ENCODE data around the gene JPH4.
"Not testable (repeated sequence)": the region's sequence is repeated elsewhere in the genome, so short reads cannot be mapped to it uniquely, and the experiment has no call there.

Gene JPH4

DNA sequence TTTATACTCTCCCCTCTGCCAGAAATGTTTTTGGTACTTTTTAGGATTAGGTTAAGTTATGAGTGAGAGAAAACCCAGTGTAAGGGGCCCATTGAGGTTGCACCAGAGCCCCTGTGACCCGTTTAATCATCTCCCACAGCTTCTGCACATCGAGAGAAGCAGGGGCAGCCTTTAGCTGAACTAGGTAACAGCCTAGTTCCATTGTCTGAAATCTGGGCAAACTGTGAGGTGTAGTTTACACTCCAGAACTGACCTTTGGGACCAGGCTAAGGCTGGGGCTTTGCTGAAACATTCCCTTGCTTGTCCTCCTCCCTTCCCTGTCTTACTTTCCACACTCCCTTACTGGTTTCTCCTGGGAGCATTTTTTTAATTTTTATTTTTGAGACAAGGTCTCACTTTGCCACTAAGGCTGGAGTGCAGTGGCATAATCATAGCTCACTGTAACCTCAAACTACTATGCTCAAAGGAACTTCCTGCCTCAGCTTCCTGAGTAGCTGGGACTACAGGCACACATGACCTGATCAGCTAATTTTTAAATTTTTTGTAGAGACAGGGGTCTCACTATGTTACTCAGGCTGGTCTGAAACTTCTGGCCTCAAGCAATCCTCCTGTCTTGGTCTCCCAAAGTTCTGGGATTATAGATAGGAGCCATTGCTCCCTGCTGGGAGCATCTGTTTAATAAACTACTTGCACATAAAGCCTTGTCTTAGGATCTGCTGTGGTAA, 31.7 kb upstream of the JPH4 start:
- H3K9ac ChIP-seq = no peak overlapping the region
- no peaks in the 10 kb centered on the region for H3K4me1 ChIP-seq
- H3K4me3 ChIP-seq (ENCODE audit: low read depth, low read length) = no peak overlapping the region
- H3K27me3 ChIP-seq (ENCODE audit: control insufficient read depth, insufficient read depth, low read length) = no peaks in the 10 kb centered on the region
- H3K4me2 ChIP-seq (ENCODE audit: low read length) = no peak overlapping the region
- no peaks in the 10 kb centered on the region for H3K79me2 ChIP-seq
- H3K27ac ChIP-seq = no peak overlapping the region
- no peaks in the 10 kb centered on the region for H3K9me3 ChIP-seq (ENCODE audit: control insufficient read depth, low read length)
- H2AFZ ChIP-seq = no peak overlapping the region
- TF ChIP-seq CTCF (IDR thresholded peaks at IDR 0.05) = no peak
- no peaks in the 10 kb centered on the region for H3K36me3 ChIP-seq (ENCODE audit: control insufficient read depth, insufficient read depth, low read length)

GRCh38 chr14:23609411-23610089, 31.0 kb upstream of the JPH4 start:
- not testable (repeated sequence) for H3K9ac ChIP-seq; H3K4me1 ChIP-seq; H3K27ac ChIP-seq; H3K36me3 ChIP-seq (ENCODE audit: control insufficient read depth, insufficient read depth, low read length); H3K9me3 ChIP-seq (ENCODE audit: control insufficient read depth, low read length); H3K4me2 ChIP-seq (ENCODE audit: low read length); H3K27me3 ChIP-seq (ENCODE audit: control insufficient read depth, insufficient read depth, low read length); H2AFZ ChIP-seq; H3K4me3 ChIP-seq (ENCODE audit: low read depth, low read length); H3K79me2 ChIP-seq

DNA sequence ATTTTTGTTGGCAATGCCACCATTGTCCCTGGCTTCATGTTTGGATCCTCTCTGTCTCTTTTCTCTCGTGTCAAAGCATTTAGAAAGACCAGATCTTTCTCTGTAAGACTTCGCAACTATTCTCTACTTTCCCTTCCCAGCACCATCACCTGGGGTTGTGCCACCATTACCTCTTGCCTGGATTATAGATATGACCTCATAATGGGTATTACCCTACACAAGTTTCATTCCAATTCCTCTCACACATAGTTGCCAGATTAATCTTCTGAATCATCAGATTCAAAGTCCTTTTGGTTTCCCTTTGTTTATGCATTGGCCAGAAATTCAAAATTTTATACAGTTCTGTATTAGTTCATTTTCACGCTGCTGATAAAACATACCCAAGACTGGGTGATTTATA, 30.4 kb upstream of the JPH4 start:
- TF ChIP-seq CTCF (IDR thresholded peaks at IDR 0.05) = no peak
- Histone ChIP-seq H2AFZ (no peak overlapping the region), H3K4me1 (no peaks in the 10 kb centered on the region), H3K27ac (no peak overlapping the region), H3K4me2 (ENCODE audit: low read length) (no peak overlapping the region), H3K27me3 (ENCODE audit: control insufficient read depth, insufficient read depth, low read length) (no peaks in the 10 kb centered on the region), H3K79me2 (no peaks in the 10 kb centered on the region), H3K4me3 (ENCODE audit: low read depth, low read length) (no peak overlapping the region), H3K36me3 (ENCODE audit: control insufficient read depth, insufficient read depth, low read length) (no peaks in the 10 kb centered on the region), H3K9me3 (ENCODE audit: control insufficient read depth, low read length) (no peaks in the 10 kb centered on the region), H3K9ac (no peak overlapping the region)

GRCh38 chr14:23608454-23608853, 29.9 kb upstream of the JPH4 start:
- no peak overlapping the region for H3K9ac ChIP-seq
- TF ChIP-seq CTCF (IDR thresholded peaks at IDR 0.05) = no peak
- H2AFZ ChIP-seq = no peak overlapping the region
- no peak overlapping the region for H3K27ac ChIP-seq
- no peaks in the 10 kb centered on the region for H3K36me3 ChIP-seq (ENCODE audit: control insufficient read depth, insufficient read depth, low read length)
- no peak overlapping the region for H3K4me2 ChIP-seq (ENCODE audit: low read length)
- no peak overlapping the region for H3K4me3 ChIP-seq (ENCODE audit: low read depth, low read length)
- H3K4me1 ChIP-seq = no peaks in the 10 kb centered on the region
- H3K79me2 ChIP-seq = no peaks in the 10 kb centered on the region
- H3K27me3 ChIP-seq (ENCODE audit: control insufficient read depth, insufficient read depth, low read length) = no peaks in the 10 kb centered on the region
- no peaks in the 10 kb centered on the region for H3K9me3 ChIP-seq (ENCODE audit: control insufficient read depth, low read length)

- H3K27ac ChIP-seq = no peak overlapping the region
- no peak for TF ChIP-seq CTCF (IDR thresholded peaks at IDR 0.05)
- no peak overlapping the region for H2AFZ ChIP-seq
- H3K9me3 ChIP-seq (ENCODE audit: control insufficient read depth, low read length) = no peaks in the 10 kb centered on the region
- no peaks in the 10 kb centered on the region for H3K27me3 ChIP-seq (ENCODE audit: control insufficient read depth, insufficient read depth, low read length)
- H3K4me3 ChIP-seq (ENCODE audit: low read depth, low read length) = no peak overlapping the region
- H3K79me2 ChIP-seq = no peaks in the 10 kb centered on the region
- H3K4me1 ChIP-seq = no peaks in the 10 kb centered on the region
- H3K4me2 ChIP-seq (ENCODE audit: low read length) = no peak overlapping the region
- H3K36me3 ChIP-seq (ENCODE audit: control insufficient read depth, insufficient read depth, low read length) = no peaks in the 10 kb centered on the region
- H3K9ac ChIP-seq = no peak overlapping the region
These were observed 27.5 kb upstream of the JPH4 start for GRCh38 chr14:23605931-23606585.

Data from parathyroid adenoma (tissue), 2 donors.